ENCODE data around the gene KCNJ9.

- TF ChIP-seq CTCF (IDR thresholded peaks at IDR 0.05; ENCODE audit: low read depth, low read length) (no peak), POLR2A (IDR thresholded peaks at IDR 0.05; ENCODE audit: extremely low read depth, insufficient read length) (no peak), MYC (IDR thresholded peaks at IDR 0.05; ENCODE audit: low read depth, low read length) (no peak)
These were observed 55.0 kb downstream of the KCNJ9 start for GRCh38 chr1:160136121-160136925.

All from NB4 (cell line).